Endothelial cell of umbilical vein (primary cell): ENCODE results near the gene LEP. TPM values are rescaled to one million over a fixed set of nuclear protein-coding genes. Genes with fewer than 3 reads are reported as not detected.

Experiments
- BruUV-seq: library from RNA; stranded (reverse); fragments of 400-500 nt; replicated peaks from 2 replicates; lab custom pipeline; 2021; lab: Mats Ljungman, UMichigan
- CTCF ChIA-PET: fragments of 300-600, 350-600 bp; sonication (Branson Sonifier 250); formaldehyde crosslinking; loops from one replicate; lab custom pipeline; 2021; ENCODE audit warnings: antibody characterized with exemption, inconsistent platforms; lab: Charles Lee
- POLR2A ChIA-PET: fragments of 300-600, 350-600 bp; sonication (Branson Sonifier 250); formaldehyde crosslinking; loops from one replicate; lab custom pipeline; 2021; ENCODE audit warnings: antibody characterized with exemption, inconsistent platforms; lab: Charles Lee
- DNase-seq: peaks from one replicate; pipeline ENCODE4 v3.0.0-alpha.2; 2011; ENCODE audit warnings: low read depth, low spot score
- FAIRE-seq: peaks from 2 replicates; lab custom pipeline; 2011; peaks lifted over from hg19 to GRCh38; lab: Jason Lieb, UNC
- H2AFZ ChIP-seq: 2 replicates; pipeline ENCODE4 v1.6.0; 2012; ENCODE audit warnings: low read depth, low read length, control low read depth, inconsistent platforms
- H3K27ac ChIP-seq: 2 replicates; pipeline ENCODE4 v1.5.1; 2011; ENCODE audit warnings: low read depth, mild to moderate bottlenecking, control low read depth, low read length, moderate library complexity; ENCODE audit not compliant: insufficient read depth
- H3K27me3 ChIP-seq, 2 experiments: 2 replicates each; pipeline versions ENCODE4 v1.6.0 to v1.6.1; 2011; ENCODE audit warnings: low read length in 2 of 2, mixed read lengths in 1 of 2; ENCODE audit not compliant: control insufficient read depth in 2 of 2, insufficient read depth in 2 of 2
- H3K36me3 ChIP-seq, 2 experiments: 2 replicates in 1 of 2; 3 replicates in 1 of 2; pipeline ENCODE4 v1.5.1; 2011; ENCODE audit warnings: low read length in 2 of 2, mild to moderate bottlenecking in 1 of 2, moderate library complexity in 1 of 2; ENCODE audit not compliant: control insufficient read depth in 2 of 2, insufficient read depth in 2 of 2; ENCODE audit errors: extremely low read depth in 1 of 2
- H3K4me1 ChIP-seq: 3 replicates; pipeline ENCODE4 v1.5.1; 2011; ENCODE audit warnings: mild to moderate bottlenecking, low read length; ENCODE audit not compliant: control insufficient read depth, insufficient read depth; ENCODE audit errors: extremely low read depth
- H3K4me2 ChIP-seq: 2 replicates; pipeline ENCODE4 v1.6.1; 2011; ENCODE audit warnings: low read length, control low read depth, mixed read lengths; ENCODE audit not compliant: insufficient read depth
- H3K4me3 ChIP-seq, 3 experiments: fragments of 200-600 bp in 1 of 3; sonication (generic), shearing (Covaris generic) in 1 of 3; replicated peaks in 1 of 3; 2 replicates each; pipeline ENCODE4 v1.5.1; 2011 to 2016; ENCODE audit warnings: control low read depth in 3 of 3, low read length in 3 of 3, mild to moderate bottlenecking in 2 of 3, inconsistent platforms in 1 of 3, low read depth in 1 of 3, moderate library complexity in 1 of 3; ENCODE audit not compliant: insufficient read depth in 1 of 3
- H3K79me2 ChIP-seq: 2 replicates; pipeline ENCODE4 v1.6.0; 2012; ENCODE audit warnings: low read length, inconsistent platforms; ENCODE audit not compliant: control insufficient read depth, insufficient read depth
- H3K9ac ChIP-seq: replicated peaks from 2 replicates; pipeline ENCODE3; 2011; ENCODE audit warnings: low read length, control low read depth; ENCODE audit not compliant: insufficient read depth; ENCODE audit errors: extremely low read depth
- H3K9me1 ChIP-seq: replicated peaks from 3 replicates; pipeline ENCODE4 v1.6.0; 2011; ENCODE audit warnings: mild to moderate bottlenecking, low read length; ENCODE audit not compliant: control insufficient read depth, insufficient read depth; ENCODE audit errors: extremely low read depth
- H3K9me3 ChIP-seq: replicated peaks from 2 replicates; pipeline ENCODE4 v1.5.1; 2012; ENCODE audit warnings: low read length, inconsistent platforms; ENCODE audit not compliant: control insufficient read depth, insufficient read depth
- H4K20me1 ChIP-seq: replicated peaks from 2 replicates; pipeline ENCODE3; 2011; ENCODE audit warnings: mild to moderate bottlenecking, low read length; ENCODE audit not compliant: control insufficient read depth, insufficient read depth; ENCODE audit errors: extremely low read depth
- CTCF ChIP-seq, 2 donors: IDR thresholded peaks; 1 replicate in 1 of 2; 2 replicates in 1 of 2; pipeline ENCODE4 v1.5.1; 2011; ENCODE audit warnings: low read length in 2 of 2, mild to moderate bottlenecking in 2 of 2, moderate library complexity in 2 of 2, control low read depth in 1 of 2, inconsistent platforms in 1 of 2, low read depth in 1 of 2; ENCODE audit not compliant: insufficient read depth in 1 of 2; ENCODE audit errors: extremely low read depth in 1 of 2
- EZH2 ChIP-seq: IDR thresholded peaks from 2 replicates; pipeline ENCODE4 v1.6.1; 2012; ENCODE audit warnings: borderline replicate concordance, low read depth, mild to moderate bottlenecking, moderate library complexity, low read length, inconsistent platforms; ENCODE audit not compliant: severe bottlenecking
- FOS ChIP-seq: IDR thresholded peaks from 2 replicates; pipeline ENCODE4 v1.6.1; 2011; ENCODE audit warnings: mild to moderate bottlenecking, low read length, moderate library complexity, borderline replicate concordance; ENCODE audit not compliant: insufficient read depth
- GATA2 ChIP-seq: IDR thresholded peaks from 2 replicates; pipeline ENCODE4 v1.7.0; 2011; ENCODE audit warnings: low read depth, mild to moderate bottlenecking, moderate library complexity, mixed read lengths, low read length; ENCODE audit not compliant: insufficient read length, insufficient read depth
- JUN ChIP-seq: IDR thresholded peaks from 2 replicates; pipeline ENCODE4 v1.6.1; 2011; ENCODE audit warnings: borderline replicate concordance, low read depth; ENCODE audit not compliant: insufficient read length, insufficient read depth
- MYC ChIP-seq: IDR thresholded peaks from one replicate; pipeline ENCODE4 v1.6.1; 2011; ENCODE audit warnings: mild to moderate bottlenecking, low read depth, low read length
- POLR2A ChIP-seq: IDR thresholded peaks from 2 replicates; pipeline ENCODE4 v1.6.1; 2012; ENCODE audit warnings: low read depth, mild to moderate bottlenecking, control low read depth, low read length
- POLR2AphosphoS5 ChIP-seq: IDR thresholded peaks from 2 replicates; pipeline ENCODE4 v1.6.1; 2012; ENCODE audit warnings: low read depth, mild to moderate bottlenecking, control low read depth, low read length, moderate library complexity; ENCODE audit not compliant: insufficient read depth
- dilution Hi-C: fragments of 300-500 bp; cut with MboI; formaldehyde crosslinking; loops from one replicate; pipeline ENCODE4 v1.15.0; 2019; ENCODE audit warnings: low sequenced_read_pairs; ENCODE audit not compliant: extremely low pct_ligation_motif_present
- intact Hi-C: fragments of 100-400 bp; cut with micrococcal nuclease; formaldehyde crosslinking; loops from one replicate; pipeline ENCODE4 v1.10.0; 2022
- polyA plus RNA-seq, 4 experiments: library from polyadenylated mRNA; depleted of rRNA in 3 of 4; stranded (reverse) in 3 of 4; unstranded in 1 of 4; fragments of >200 nt; gene quantifications; 2 replicates each; pipeline versions ENCODE4 v1.2.1 to v1.2.3, GENCODE V29; 2011 to 2012; ENCODE audit warnings: missing spikeins in 1 of 4
- total RNA-seq: library from RNA; stranded (reverse); gene quantifications from 2 replicates; pipeline ENCODE4 v1.2.3, GENCODE V29; 2021
- TF ChIP-seq, protein P1 (sequence below): IDR thresholded peaks from 2 replicates; pipeline ENCODE4 v1.6.1; 2011; ENCODE audit not compliant: insufficient read depth, insufficient read length

Gene LEP
- total and polyA plus RNA-seq, 2 donors (not counting 3 experiments of a cell fraction or from before 2014, with no cell fraction given) = not detected

DNA sequence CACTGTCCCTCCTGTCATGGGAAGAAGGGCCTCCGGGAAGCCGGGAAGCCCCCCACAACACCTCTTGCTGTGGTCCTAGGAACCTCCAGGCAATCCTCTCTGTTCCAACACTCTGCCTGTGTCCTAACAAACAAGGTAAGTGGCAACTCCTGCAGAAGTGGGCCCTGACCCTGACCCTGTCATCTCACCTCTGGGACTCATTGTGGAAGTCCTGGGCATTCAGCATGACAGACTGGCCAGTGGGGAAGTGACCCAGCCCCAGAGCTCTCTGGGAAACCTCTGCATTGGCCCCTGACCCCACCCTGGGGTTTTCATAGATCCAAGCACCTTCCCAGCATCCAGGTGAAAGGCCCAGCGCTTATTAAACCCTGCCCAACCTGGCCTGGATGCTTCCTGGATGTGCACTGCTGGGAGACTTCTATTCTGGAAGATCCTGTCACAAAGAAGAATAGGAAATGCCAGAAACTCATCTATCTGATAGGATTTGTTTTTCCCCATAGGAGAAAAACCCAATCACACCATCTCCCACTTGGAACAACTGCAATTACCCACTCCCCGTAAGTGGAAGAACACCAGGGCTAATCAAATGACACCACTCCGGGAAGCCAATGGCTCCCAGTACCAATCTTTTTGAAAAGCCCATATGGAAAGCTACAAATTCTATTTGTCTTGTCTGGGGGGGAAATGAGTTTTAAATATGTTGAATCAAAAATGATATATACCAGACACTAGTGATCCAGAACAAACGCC lies 24.3 kb downstream of the LEP start:
- Histone ChIP-seq H2AFZ (no peak overlapping the region), H3K9me3 (no peaks in the 10 kb centered on the region), H4K20me1 (no peaks in the 10 kb centered on the region), H3K4me3 (no peak overlapping the region), H3K9me1 (no peaks in the 10 kb centered on the region), H3K79me2 (no peaks in the 10 kb centered on the region), H3K9ac (no peak overlapping the region), H3K4me1 (no peaks in the 10 kb centered on the region), H3K27ac (no peak overlapping the region), H3K36me3 (no peaks in the 10 kb centered on the region), H3K27me3 (peaks cover 25 to 43% of the 10 kb centered on the region in 2 experiments), H3K4me2 (no peak overlapping the region)
- intact Hi-C loops (no loop called here), dilution Hi-C loops (no loop called here)
- CTCF ChIA-PET = interaction anchor here (0.6 to 1.2 kb wide), 2 partner anchors 11 to 56 kb away, joined by 3 read pairs; no protein-coding TSS in a partner anchor
- DNase-seq (no peak), FAIRE-seq (no peak)
- POLR2A ChIA-PET = no interaction called here
- BruUV-seq = no TSS peak
- TF ChIP-seq FOS = no peak
- TF ChIP-seq, protein P1, sequence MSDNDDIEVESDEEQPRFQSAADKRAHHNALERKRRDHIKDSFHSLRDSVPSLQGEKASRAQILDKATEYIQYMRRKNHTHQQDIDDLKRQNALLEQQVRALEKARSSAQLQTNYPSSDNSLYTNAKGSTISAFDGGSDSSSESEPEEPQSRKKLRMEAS = no peak
- TF ChIP-seq GATA2 = no peak
- no peak for TF ChIP-seq JUN
- no peak for TF ChIP-seq MYC
- no peak for TF ChIP-seq POLR2AphosphoS5
- TF ChIP-seq POLR2A = no peak
- no peak for TF ChIP-seq EZH2
- TF ChIP-seq CTCF (IDR thresholded peaks at IDR 0.05; ENCODE audit: extremely low read depth in 1 of 2, insufficient read depth in 1 of 2, low read depth in 1 of 2, low read length in 2 of 2) = no peak
